Measurements from ENCODE around the gene RNF166. TPM values are rescaled to one million over a fixed set of nuclear protein-coding genes. Genes with fewer than 3 reads are reported as not detected.
"Not testable (repeated sequence)": the region's sequence is repeated elsewhere in the genome, so short reads cannot be mapped to it uniquely, and the experiment has no call there.

Gene RNF166
- total RNA-seq, 1 donor from 2014 or later = 17.1 TPM

GRCh38 chr16:88685156-88686061, 20.8 kb downstream of the RNF166 start:
- DNase-seq (ENCODE audit: low spot score) = no peak
- intact Hi-C loops (cut with DNase I) = no loop called here

DNA sequence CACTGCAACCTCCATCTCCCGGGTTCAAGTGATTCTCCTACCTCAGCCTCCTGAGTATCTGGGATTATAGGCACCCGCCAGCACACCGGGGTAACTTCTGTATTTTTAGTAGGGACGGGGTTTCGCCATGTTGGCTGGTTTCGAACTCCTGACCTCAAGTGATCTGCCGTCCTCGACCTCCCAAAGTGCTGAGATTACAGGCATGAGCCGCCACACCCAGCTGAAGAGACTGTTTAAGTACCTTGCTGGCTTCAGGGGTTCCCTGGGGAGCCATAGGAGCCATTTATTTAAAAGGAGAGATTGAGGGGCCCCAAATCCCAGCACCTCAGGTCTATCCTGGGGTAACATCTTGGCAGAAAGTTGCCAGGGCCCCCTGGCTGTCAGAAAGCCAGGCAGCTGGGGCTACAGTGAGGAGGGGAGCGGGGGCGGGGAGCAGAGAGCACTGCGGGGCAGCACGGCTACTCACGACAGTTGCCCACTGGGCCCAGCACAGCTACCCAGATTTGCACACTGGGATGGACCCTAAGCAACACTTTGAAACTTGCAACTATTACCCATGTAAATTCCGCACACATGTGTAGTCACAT, 21.5 kb downstream of the RNF166 start:
- intact Hi-C loops (cut with DNase I) = no loop called here

GRCh38 chr16:88681709-88682451, 24.3 kb downstream of the RNF166 start:
- no peak for DNase-seq (ENCODE audit: low spot score)
- intact Hi-C loops (cut with DNase I) = no loop called here

More for the DNA sequence above, 21.5 kb downstream of the RNF166 start:
- no peak for DNase-seq (ENCODE audit: low spot score)

- no peak for DNase-seq (ENCODE audit: low spot score)
- intact Hi-C loops (cut with DNase I) = no loop called here
These were observed 25.0 kb downstream of the RNF166 start for GRCh38 chr16:88681084-88681680.

- no peak for DNase-seq (ENCODE audit: low spot score)
- intact Hi-C loops (cut with DNase I) = no loop called here
These were observed 25.6 kb downstream of the RNF166 start for GRCh38 chr16:88680554-88681083.

DNA sequence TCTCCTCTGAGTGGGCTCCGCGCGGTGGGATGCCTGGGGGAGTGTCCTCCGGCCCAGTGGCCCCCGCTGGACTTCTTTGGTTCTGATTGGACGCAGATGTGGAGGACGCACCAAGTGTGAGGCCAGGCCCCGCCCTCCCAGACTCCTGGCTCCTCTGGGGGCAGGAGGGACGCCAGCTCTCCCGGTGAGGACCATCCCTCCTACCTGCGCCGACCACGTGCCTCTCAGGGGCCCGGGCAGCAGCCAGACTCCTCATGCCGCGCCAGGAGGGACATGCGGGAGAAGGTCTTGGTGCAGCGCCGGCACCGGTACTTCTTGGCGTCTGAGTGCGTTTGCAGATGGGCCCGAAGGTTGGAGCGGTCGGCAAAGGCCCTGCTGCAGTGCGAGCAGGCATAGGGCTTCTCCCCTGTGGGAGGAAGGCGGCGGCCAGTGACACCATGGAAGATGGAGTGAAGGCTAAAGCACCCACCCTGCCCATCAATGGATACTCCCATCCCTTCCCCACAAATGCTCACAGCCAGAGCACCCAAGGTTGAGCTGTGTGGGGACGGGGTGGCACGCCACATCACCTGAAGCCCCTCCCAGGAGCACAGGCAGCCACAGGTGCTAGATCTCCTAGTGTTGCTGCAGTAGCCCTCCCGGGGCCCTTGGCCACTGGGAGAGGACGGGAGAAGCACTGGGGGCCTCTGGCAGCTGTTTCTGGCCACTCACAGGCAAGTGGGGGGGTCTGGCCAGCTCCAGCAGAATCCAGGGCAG, 27.8 kb downstream of the RNF166 start:
- intact Hi-C loops (cut with DNase I) = no loop called here
- DNase-seq (ENCODE audit: low spot score) = no peak

- intact Hi-C loops (cut with DNase I) = no loop called here
- DNase-seq (ENCODE audit: low spot score) = no peak
These were observed 28.5 kb downstream of the RNF166 start for GRCh38 chr16:88677721-88678120.

- DNase-seq (ENCODE audit: low spot score) = no peak
These were observed 29.5 kb downstream of the RNF166 start for GRCh38 chr16:88676502-88677242.

GRCh38 chr16:88673716-88674379, 32.4 kb downstream of the RNF166 start:
- intact Hi-C loops (cut with DNase I) = no loop called here

More at GRCh38 chr16:88676502-88677242, 29.5 kb downstream of the RNF166 start:
- intact Hi-C loops (cut with DNase I) = no loop called here

DNA sequence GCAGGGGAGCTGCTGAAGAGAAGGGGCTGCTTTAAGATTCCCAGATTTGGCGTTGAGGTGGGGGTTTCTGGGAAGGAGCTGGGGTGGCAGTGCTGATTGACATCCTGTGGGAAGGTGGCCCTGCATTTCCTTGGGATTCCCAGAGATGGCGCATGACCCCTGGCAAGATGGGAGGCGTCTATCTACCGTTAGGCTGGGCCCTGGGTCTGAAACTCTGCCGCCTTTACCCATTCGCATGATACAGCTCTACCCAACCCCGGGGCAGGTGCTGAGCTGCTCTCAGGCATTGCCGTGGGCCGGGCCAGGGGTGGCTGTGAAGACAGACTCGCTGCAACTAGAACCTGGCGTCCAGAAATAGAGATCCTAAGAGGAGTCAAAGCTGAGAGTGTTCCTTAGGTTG, 33.4 kb downstream of the RNF166 start:
- no peak for DNase-seq (ENCODE audit: low spot score)
- intact Hi-C loops (cut with DNase I) = no loop called here

More at GRCh38 chr16:88673716-88674379, 32.4 kb downstream of the RNF166 start:
- DNase-seq (ENCODE audit: low spot score) = no peak

DNA sequence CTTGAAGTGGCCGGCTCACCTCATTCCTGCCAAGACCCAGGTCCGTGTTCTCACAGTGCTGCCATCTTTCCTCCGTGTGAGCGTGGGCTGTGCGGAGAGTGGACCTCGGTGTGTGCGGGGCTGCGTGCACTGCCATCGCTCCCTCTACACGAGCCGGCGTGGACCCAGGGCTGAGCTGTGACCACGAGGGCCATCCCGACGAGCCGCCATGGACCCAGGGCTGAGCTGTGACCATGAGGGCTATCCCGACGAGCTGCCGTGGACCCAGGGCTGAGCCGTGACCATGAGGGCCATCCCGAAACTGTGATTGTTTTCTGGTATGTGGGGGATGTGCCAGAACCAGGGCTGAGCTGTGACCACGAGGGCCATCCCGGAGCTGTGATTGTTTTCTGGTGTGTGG, 34.4 kb downstream of the RNF166 start:
- intact Hi-C loops (cut with DNase I) = no loop called here
- DNase-seq (ENCODE audit: low spot score) = no peak

DNA sequence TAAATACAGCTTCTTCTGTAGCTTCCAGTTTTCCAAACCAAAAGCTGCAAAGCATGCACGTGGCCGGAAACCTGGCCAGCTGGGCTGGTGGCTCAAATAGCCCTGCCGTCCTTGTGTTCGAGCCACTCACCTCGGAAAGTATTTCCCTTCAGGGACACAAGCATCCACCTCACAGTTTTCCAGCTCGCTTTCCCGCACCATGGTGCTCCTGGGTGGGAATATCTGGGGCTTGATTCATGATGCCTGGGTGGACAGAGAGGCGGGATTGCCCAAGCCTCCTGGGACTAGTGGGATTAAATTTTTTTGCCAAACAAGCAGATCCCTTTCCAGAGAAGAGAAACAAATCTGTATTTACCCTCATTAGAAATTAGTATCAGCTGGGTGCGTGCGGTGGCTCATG, 36.2 kb downstream of the RNF166 start:
- DNase-seq (ENCODE audit: low spot score) = no peak
- intact Hi-C loops (cut with DNase I) = no loop called here

- intact Hi-C loops (cut with DNase I); DNase-seq (ENCODE audit: low spot score): not testable (repeated sequence)
These were observed 36.7 kb downstream of the RNF166 start for GRCh38 chr16:88669493-88669892.

- no peak for DNase-seq (ENCODE audit: low spot score)
- intact Hi-C loops (cut with DNase I) = no loop called here
These were observed 38.7 kb downstream of the RNF166 start for GRCh38 chr16:88667461-88667860.

GRCh38 chr16:88665570-88665969, 40.6 kb downstream of the RNF166 start:
- intact Hi-C loops (cut with DNase I) = no loop called here
- DNase-seq (ENCODE audit: low spot score) = no peak

- no peak for DNase-seq (ENCODE audit: low spot score)
- intact Hi-C loops (cut with DNase I) = no loop called here
These were observed 41.1 kb downstream of the RNF166 start for GRCh38 chr16:88665148-88665547.

DNA sequence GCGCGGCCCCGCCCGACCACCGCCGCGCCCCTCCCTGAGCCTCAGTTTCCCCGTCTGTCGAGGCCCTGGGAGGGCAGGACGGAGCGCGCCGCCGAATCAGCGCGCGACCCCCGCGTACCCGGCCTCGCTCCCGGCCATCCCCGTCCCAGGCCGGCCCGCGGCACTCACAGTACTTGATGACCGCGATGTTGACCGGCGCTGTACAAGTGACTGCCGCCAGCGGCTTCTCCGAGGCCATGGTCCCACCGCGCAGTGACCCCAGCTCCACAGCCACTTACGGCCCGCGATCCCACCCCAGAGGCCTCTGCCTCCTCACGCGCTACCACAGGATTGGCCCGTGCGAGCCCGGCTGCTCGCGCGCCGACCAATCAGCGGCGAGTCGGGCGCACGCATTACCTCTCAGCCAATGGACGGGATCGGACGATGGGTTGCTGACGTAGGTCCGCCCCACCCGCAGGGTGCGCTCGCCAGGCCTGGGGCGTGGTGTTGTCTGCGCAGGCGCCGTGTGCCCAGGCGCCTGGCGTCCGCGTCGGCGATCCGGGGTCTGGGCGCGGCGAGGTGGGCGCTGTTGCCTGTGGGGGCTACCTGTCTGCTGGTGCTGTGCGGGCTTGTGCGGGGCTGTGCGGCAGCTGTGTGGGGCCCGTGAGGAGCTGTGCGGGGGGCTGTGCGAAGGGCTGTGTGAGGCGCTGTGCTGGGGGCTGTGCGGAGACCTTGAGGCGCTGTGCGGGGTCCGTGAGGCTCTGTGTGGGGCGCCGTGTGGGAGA, 43.2 kb downstream of the RNF166 start, which contains the start of gene MVD:
Gene MVD, minus strand, starts transcription at position 249 of the 764 bp plus-strand sequence. Its CDS starts 11 bp downstream, at position 238.
- intact Hi-C loops (cut with DNase I) = loop anchor here (5.0 kb wide), 1 partner anchor 71 kb away; no protein-coding TSS in a partner anchor

More for the DNA sequence above, 43.2 kb downstream of the RNF166 start, which contains the start of gene MVD:
- DNase-seq (ENCODE audit: low spot score) = peak; percentile 99
